ENCODE data around the gene STXBP5. TPM values are rescaled to one million over a fixed set of nuclear protein-coding genes. Genes with fewer than 3 reads are reported as not detected.

The STXBP5 gene
- total RNA-seq, 1 donor from 2014 or later: 14.4 TPM

DNA sequence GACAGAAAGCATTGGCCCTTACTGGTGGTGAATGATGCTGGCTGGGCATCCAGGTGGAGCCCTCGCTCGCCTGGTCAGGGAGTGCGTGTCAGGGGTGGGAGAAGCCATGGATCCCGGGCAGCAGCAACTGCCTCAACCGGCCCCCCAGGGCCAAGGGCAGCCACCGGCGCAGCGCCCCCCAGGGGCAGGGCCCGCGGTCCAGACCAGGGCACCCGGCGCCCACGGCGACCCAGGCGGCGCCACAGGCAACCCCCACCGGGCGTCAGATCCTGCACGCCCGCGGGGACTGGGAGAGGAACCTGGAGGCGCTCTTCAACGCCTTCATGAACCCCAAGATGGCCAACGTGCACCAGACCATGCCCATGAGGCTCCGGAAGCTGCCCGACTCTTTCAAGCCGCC is 202.6 kb downstream of the STXBP5 start:
- intact Hi-C loops (cut with micrococcal nuclease): no loop called here
- Histone ChIP-seq H3K27ac (replicated peaks) (no peak overlapping the region), H3K4me1 (no peaks in the 10 kb centered on the region), H3K4me3 (no peak overlapping the region), H3K27me3 (ENCODE audit: low read depth) (no peaks in the 10 kb centered on the region), H3K36me3 (no peaks in the 10 kb centered on the region), H3K9me3 (replicated peaks) (peaks cover 24% of the 10 kb centered on the region)
- DNase-seq: no peak
- TF ChIP-seq, protein P1, sequence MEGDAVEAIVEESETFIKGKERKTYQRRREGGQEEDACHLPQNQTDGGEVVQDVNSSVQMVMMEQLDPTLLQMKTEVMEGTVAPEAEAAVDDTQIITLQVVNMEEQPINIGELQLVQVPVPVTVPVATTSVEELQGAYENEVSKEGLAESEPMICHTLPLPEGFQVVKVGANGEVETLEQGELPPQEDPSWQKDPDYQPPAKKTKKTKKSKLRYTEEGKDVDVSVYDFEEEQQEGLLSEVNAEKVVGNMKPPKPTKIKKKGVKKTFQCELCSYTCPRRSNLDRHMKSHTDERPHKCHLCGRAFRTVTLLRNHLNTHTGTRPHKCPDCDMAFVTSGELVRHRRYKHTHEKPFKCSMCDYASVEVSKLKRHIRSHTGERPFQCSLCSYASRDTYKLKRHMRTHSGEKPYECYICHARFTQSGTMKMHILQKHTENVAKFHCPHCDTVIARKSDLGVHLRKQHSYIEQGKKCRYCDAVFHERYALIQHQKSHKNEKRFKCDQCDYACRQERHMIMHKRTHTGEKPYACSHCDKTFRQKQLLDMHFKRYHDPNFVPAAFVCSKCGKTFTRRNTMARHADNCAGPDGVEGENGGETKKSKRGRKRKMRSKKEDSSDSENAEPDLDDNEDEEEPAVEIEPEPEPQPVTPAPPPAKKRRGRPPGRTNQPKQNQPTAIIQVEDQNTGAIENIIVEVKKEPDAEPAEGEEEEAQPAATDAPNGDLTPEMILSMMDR (IDR thresholded peaks at IDR 0.05; ENCODE audit: borderline replicate concordance): no peak

DNA sequence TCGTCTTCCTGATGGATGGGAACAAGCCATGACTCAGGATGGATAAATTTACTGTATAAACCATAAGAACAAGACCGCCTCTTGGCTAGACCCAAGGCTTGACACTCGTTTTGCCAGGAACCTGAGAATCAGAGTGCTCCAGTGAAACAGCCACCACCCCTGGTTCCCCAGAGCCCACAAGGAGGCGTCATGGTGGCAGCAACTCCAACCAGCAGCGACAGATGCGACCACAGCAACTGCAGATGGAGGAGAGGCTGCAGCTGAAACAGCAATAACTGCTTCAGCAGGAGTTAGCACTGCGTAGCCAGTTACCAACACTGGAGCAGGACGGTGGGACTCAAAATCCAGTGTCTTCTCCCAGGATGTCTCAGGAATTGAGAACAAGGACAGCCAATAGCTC is 203.4 kb downstream of the STXBP5 start:
- intact Hi-C loops (cut with micrococcal nuclease): no loop called here
- Histone ChIP-seq H3K4me3 (no peak overlapping the region), H3K27ac (replicated peaks) (no peak overlapping the region), H3K36me3 (no peaks in the 10 kb centered on the region), H3K4me1 (no peaks in the 10 kb centered on the region), H3K27me3 (ENCODE audit: low read depth) (peaks cover 3% of the 10 kb centered on the region), H3K9me3 (replicated peaks) (peaks cover 16% of the 10 kb centered on the region)
- no peak for DNase-seq
- TF ChIP-seq, protein P1 (IDR thresholded peaks at IDR 0.05; ENCODE audit: borderline replicate concordance): no peak

DNA sequence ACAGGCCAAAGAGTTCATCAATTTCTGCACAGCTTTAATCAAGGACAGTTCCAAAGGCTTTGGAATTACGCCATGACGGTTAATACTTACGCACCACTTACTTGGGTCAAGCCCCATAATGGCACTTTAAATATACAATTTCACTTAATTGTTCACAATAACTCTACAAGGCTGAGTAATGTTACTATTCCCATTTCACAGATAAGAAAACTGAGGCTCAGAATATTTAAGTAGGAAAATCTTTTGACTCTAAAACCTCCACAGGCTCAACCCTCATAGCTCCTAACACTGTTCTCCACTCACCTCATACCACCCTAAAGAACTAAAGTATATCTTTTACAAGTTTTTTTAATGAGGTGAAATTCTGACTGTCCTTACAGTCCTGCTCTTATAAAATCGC is 212.4 kb downstream of the STXBP5 start:
- Histone ChIP-seq H3K4me3 (no peak overlapping the region), H3K4me1 (no peaks in the 10 kb centered on the region), H3K36me3 (no peaks in the 10 kb centered on the region), H3K9me3 (replicated peaks) (peaks cover 1% of the 10 kb centered on the region), H3K27me3 (ENCODE audit: low read depth) (peaks cover 4% of the 10 kb centered on the region), H3K27ac (replicated peaks) (no peak overlapping the region)
- intact Hi-C loops (cut with micrococcal nuclease): no loop called here
- no peak for DNase-seq
- TF ChIP-seq, protein P1 (IDR thresholded peaks at IDR 0.05; ENCODE audit: borderline replicate concordance): no peak

DNA sequence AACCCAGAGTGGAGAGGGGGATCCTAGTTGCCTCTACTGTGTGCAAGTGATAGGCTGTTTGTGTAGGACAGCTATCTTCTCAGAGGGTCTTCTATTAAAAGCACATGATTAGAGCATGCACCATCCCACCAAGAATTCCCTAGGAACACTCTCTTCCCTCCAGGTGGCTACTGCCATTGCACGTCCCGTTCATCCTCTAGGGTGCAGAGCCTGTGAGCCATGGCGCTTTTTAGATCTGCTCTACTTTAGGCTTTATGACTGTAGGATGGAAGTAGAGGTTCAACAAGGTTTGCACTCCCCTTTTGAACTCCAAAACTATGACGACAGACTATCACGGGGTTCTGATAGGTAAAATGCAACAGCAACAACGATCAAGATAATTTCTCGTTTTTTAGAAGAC is 213.7 kb downstream of the STXBP5 start:
- H3K9me3 ChIP-seq (replicated peaks): no peaks in the 10 kb centered on the region
- no peak overlapping the region for H3K4me3 ChIP-seq
- TF ChIP-seq, protein P1 (IDR thresholded peaks at IDR 0.05; ENCODE audit: borderline replicate concordance): no peak
- H3K27me3 ChIP-seq (ENCODE audit: low read depth): no peaks in the 10 kb centered on the region
- no peaks in the 10 kb centered on the region for H3K36me3 ChIP-seq
- no peaks in the 10 kb centered on the region for H3K4me1 ChIP-seq
- no peak for DNase-seq
- intact Hi-C loops (cut with micrococcal nuclease): no loop called here
- no peak overlapping the region for H3K27ac ChIP-seq (replicated peaks)

DNA sequence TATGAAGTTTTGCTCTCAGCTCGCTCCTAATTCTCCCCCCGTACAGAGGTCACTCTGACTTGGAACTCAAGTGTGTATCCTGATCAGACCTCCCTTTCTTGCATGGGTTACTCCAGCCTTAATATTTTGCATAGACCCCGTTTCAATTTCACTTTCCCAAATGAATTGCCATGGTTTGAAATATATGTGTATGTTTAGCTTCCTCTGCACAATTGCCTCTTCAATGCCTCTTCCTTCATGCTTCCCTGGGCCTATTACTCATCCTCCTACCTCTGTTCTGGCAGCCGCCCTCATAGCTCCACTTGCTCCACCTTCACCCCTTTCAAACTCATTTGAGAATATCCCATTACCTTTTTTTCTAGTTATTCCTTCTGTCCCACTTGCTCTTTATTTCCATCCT is 214.3 kb downstream of the STXBP5 start:
- Histone ChIP-seq H3K4me3 (no peak overlapping the region), H3K27ac (replicated peaks) (no peak overlapping the region), H3K4me1 (no peaks in the 10 kb centered on the region), H3K9me3 (replicated peaks) (no peaks in the 10 kb centered on the region), H3K27me3 (ENCODE audit: low read depth) (no peaks in the 10 kb centered on the region), H3K36me3 (no peaks in the 10 kb centered on the region)
- no peak for DNase-seq
- TF ChIP-seq, protein P1 (IDR thresholded peaks at IDR 0.05; ENCODE audit: borderline replicate concordance): no peak
- intact Hi-C loops (cut with micrococcal nuclease): no loop called here

DNA sequence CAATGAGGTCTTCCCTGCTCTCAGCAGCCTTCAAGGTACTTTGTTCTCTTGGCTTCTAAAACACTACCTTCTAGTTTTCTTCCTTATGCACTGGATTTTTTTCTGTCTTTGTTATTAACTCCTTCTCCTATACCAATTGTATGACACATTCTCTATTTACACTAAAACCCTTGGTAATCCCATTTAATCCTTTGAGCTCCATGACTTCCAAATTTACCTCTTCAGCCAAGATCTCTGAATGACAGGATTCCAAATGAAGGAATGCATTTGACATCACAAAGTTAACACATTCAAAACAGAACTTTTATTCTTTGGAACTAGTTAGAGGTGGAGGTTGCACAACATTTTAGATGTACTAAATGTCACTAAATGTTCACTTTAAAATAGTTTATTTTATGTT is 217.7 kb downstream of the STXBP5 start:
- Histone ChIP-seq H3K9me3 (replicated peaks) (peaks cover 19% of the 10 kb centered on the region), H3K27me3 (ENCODE audit: low read depth) (no peaks in the 10 kb centered on the region), H3K27ac (replicated peaks) (no peak overlapping the region), H3K4me3 (no peak overlapping the region), H3K36me3 (no peaks in the 10 kb centered on the region), H3K4me1 (no peaks in the 10 kb centered on the region)
- intact Hi-C loops (cut with micrococcal nuclease): no loop called here
- TF ChIP-seq, protein P1 (IDR thresholded peaks at IDR 0.05; ENCODE audit: borderline replicate concordance): no peak
- DNase-seq: no peak

Data from left ventricle myocardium inferior (tissue), 1 donor.